Measurements from ENCODE around the gene ACO2. TPM values are rescaled to one million over a fixed set of nuclear protein-coding genes. Genes with fewer than 3 reads are reported as not detected.

Gene ACO2
- total RNA-seq, 2 experiments from 2014 or later: 103 to 105 TPM

GRCh38 chr22:41480397-41480735 is 11.4 kb downstream of the ACO2 start:
- no peaks in the 10 kb centered on the region for H3K27me3 Mint-ChIP-seq
- H3K4me1 Mint-ChIP-seq (ENCODE audit: low read depth): peaks cover 33% of the 10 kb centered on the region
- no peaks in the 10 kb centered on the region for H3K9me3 Mint-ChIP-seq
- no peak overlapping the region for H3K27ac Mint-ChIP-seq
- no peak overlapping the region for H3K4me3 Mint-ChIP-seq
- POLR2A ChIA-PET: no interaction called here
- no peak for DNase-seq
- H3K36me3 Mint-ChIP-seq: no peaks in the 10 kb centered on the region
- intact Hi-C loops (cut with micrococcal nuclease): no loop called here
- CTCF ChIA-PET: interaction anchor here (1.5 kb wide), 1 partner anchor 77 kb away, joined by 5 read pairs; no protein-coding TSS in a partner anchor

- CTCF ChIA-PET: interaction anchor here (1.2 to 1.5 kb wide), 3 partner anchors 51 to 78 kb away, joined by 4 to 5 read pairs (median 5); no protein-coding TSS in a partner anchor
- Mint-ChIP-seq H3K4me1 (ENCODE audit: low read depth) (peaks cover 36% of the 10 kb centered on the region), H3K4me3 (no peak overlapping the region), H3K36me3 (no peaks in the 10 kb centered on the region), H3K27me3 (no peaks in the 10 kb centered on the region), H3K9me3 (no peaks in the 10 kb centered on the region), H3K27ac (no peak overlapping the region)
- intact Hi-C loops (cut with micrococcal nuclease): no loop called here
- POLR2A ChIA-PET: no interaction called here
- no peak for DNase-seq
These were observed 12.4 kb downstream of the ACO2 start for GRCh38 chr22:41481131-41481830.

- H3K27ac Mint-ChIP-seq: no peak overlapping the region
- no peaks in the 10 kb centered on the region for H3K27me3 Mint-ChIP-seq
- no peaks in the 10 kb centered on the region for H3K9me3 Mint-ChIP-seq
- H3K4me1 Mint-ChIP-seq (ENCODE audit: low read depth): peaks cover 38% of the 10 kb centered on the region
- no peaks in the 10 kb centered on the region for H3K36me3 Mint-ChIP-seq
- H3K4me3 Mint-ChIP-seq: no peak overlapping the region
- intact Hi-C loops (cut with micrococcal nuclease): no loop called here
- no peak for DNase-seq
- CTCF ChIA-PET: interaction anchor here (1.2 to 1.5 kb wide), 2 partner anchors 51 to 78 kb away, joined by 4 to 5 read pairs; no protein-coding TSS in a partner anchor
- POLR2A ChIA-PET: interaction anchor here (0.6 kb wide), 1 partner anchor 14 kb away, joined by 3 read pairs; the partner anchor contains the start of gene PHF5A
These were observed 13.0 kb downstream of the ACO2 start for GRCh38 chr22:41481925-41482318.

- Mint-ChIP-seq H3K36me3 (no peaks in the 10 kb centered on the region), H3K27ac (no peak overlapping the region), H3K4me1 (ENCODE audit: low read depth) (peaks cover 42% of the 10 kb centered on the region), H3K9me3 (no peaks in the 10 kb centered on the region), H3K4me3 (no peak overlapping the region), H3K27me3 (no peaks in the 10 kb centered on the region)
- CTCF ChIA-PET: interaction anchor here (1.2 to 1.5 kb wide), 2 partner anchors 50 to 79 kb away, joined by 4 to 5 read pairs; no protein-coding TSS in a partner anchor
- DNase-seq: no peak
- POLR2A ChIA-PET: interaction anchor here (0.6 kb wide), 1 partner anchor 14 kb away, joined by 3 read pairs; the partner anchor contains the start of gene PHF5A
- intact Hi-C loops (cut with micrococcal nuclease): no loop called here
These were observed 13.5 kb downstream of the ACO2 start for GRCh38 chr22:41482319-41482935.

GRCh38 chr22:41485033-41485432 is 16.1 kb downstream of the ACO2 start:
- H3K36me3 Mint-ChIP-seq: no peaks in the 10 kb centered on the region
- intact Hi-C loops (cut with micrococcal nuclease): no loop called here

GRCh38 chr22:41487037-41487935 is 18.4 kb downstream of the ACO2 start:
- POLR2A ChIA-PET: interaction anchor here (0.5 to 0.6 kb wide), 2 partner anchors 10 to 175 kb away, joined by 3 read pairs; no protein-coding TSS in a partner anchor
- no peak overlapping the region for H3K4me3 Mint-ChIP-seq
- intact Hi-C loops (cut with micrococcal nuclease): no loop called here
- H3K36me3 Mint-ChIP-seq: no peaks in the 10 kb centered on the region
- CTCF ChIA-PET: interaction anchor here (1.0 kb wide), 1 partner anchor 84 kb away, joined by 5 read pairs; no protein-coding TSS in a partner anchor
- no peak for DNase-seq
- H3K27me3 Mint-ChIP-seq: no peaks in the 10 kb centered on the region
- no peak overlapping the region for H3K27ac Mint-ChIP-seq
- peaks cover 21% of the 10 kb centered on the region for H3K4me1 Mint-ChIP-seq (ENCODE audit: low read depth)
- no peaks in the 10 kb centered on the region for H3K9me3 Mint-ChIP-seq

More at GRCh38 chr22:41485033-41485432, 16.1 kb downstream of the ACO2 start:
- no peak overlapping the region for H3K4me3 Mint-ChIP-seq
- no peak overlapping the region for H3K27ac Mint-ChIP-seq
- no peak for DNase-seq
- no peaks in the 10 kb centered on the region for H3K9me3 Mint-ChIP-seq
- ChIA-PET POLR2A (interaction anchor here (0.6 kb wide), 1 partner anchor 82 kb away, joined by 3 read pairs; no protein-coding TSS in a partner anchor), CTCF (no interaction called here)
- H3K4me1 Mint-ChIP-seq (ENCODE audit: low read depth): peaks cover 35% of the 10 kb centered on the region
- H3K27me3 Mint-ChIP-seq: no peaks in the 10 kb centered on the region

- no peak for DNase-seq
- no peak overlapping the region for H3K27ac Mint-ChIP-seq
- no peaks in the 10 kb centered on the region for H3K9me3 Mint-ChIP-seq
- CTCF ChIA-PET: interaction anchor here (1.5 kb wide), 1 partner anchor 85 kb away, joined by 5 read pairs; no protein-coding TSS in a partner anchor
- H3K36me3 Mint-ChIP-seq: no peaks in the 10 kb centered on the region
- intact Hi-C loops (cut with micrococcal nuclease): no loop called here
- POLR2A ChIA-PET: interaction anchor here (0.6 kb wide), 1 partner anchor 11 kb away, joined by 5 read pairs; no protein-coding TSS in a partner anchor
- no peaks in the 10 kb centered on the region for H3K27me3 Mint-ChIP-seq
- peaks cover 15% of the 10 kb centered on the region for H3K4me1 Mint-ChIP-seq (ENCODE audit: low read depth)
- no peak overlapping the region for H3K4me3 Mint-ChIP-seq
These were observed 19.2 kb downstream of the ACO2 start for GRCh38 chr22:41488076-41488475.

- ChIA-PET CTCF (interaction anchor here (1.5 kb wide), 1 partner anchor 85 kb away, joined by 5 read pairs; no protein-coding TSS in a partner anchor), POLR2A (interaction anchor here (0.6 kb wide), 3 partner anchors 12 to 33 kb away, joined by 3 to 5 read pairs (median 4); no protein-coding TSS in a partner anchor)
- Mint-ChIP-seq H3K36me3 (no peaks in the 10 kb centered on the region), H3K9me3 (no peaks in the 10 kb centered on the region), H3K27me3 (no peaks in the 10 kb centered on the region), H3K4me1 (ENCODE audit: low read depth) (peaks cover 15% of the 10 kb centered on the region), H3K4me3 (no peak overlapping the region), H3K27ac (no peak overlapping the region)
- no peak for DNase-seq
- intact Hi-C loops (cut with micrococcal nuclease): no loop called here
These were observed 19.9 kb downstream of the ACO2 start for GRCh38 chr22:41488596-41489385.

- POLR2A ChIA-PET: no interaction called here
- no peak for DNase-seq
- no peak overlapping the region for H3K27ac Mint-ChIP-seq
- CTCF ChIA-PET: interaction anchor here (1.3 kb wide), 1 partner anchor 35 kb away, joined by 4 read pairs; no protein-coding TSS in a partner anchor
- H3K27me3 Mint-ChIP-seq: no peaks in the 10 kb centered on the region
- H3K4me1 Mint-ChIP-seq (ENCODE audit: low read depth): peaks cover 10% of the 10 kb centered on the region
- H3K4me3 Mint-ChIP-seq: no peak overlapping the region
- H3K9me3 Mint-ChIP-seq: no peaks in the 10 kb centered on the region
- intact Hi-C loops (cut with micrococcal nuclease): no loop called here
- H3K36me3 Mint-ChIP-seq: no peaks in the 10 kb centered on the region
These were observed 22.6 kb downstream of the ACO2 start for GRCh38 chr22:41491374-41492100.

- Mint-ChIP-seq H3K27ac (no peak overlapping the region), H3K27me3 (no peaks in the 10 kb centered on the region), H3K4me1 (ENCODE audit: low read depth) (no peaks in the 10 kb centered on the region), H3K4me3 (no peak overlapping the region), H3K36me3 (peaks cover 10% of the 10 kb centered on the region), H3K9me3 (no peaks in the 10 kb centered on the region)
- no peak for DNase-seq
- ChIA-PET POLR2A (interaction anchor here (0.6 kb wide), 1 partner anchor 52 kb away, joined by 3 read pairs; the partner anchor contains the start of gene TOB2), CTCF (interaction anchor here (0.7 to 4.9 kb wide), 3 partner anchors 96 to 154 kb away, joined by 3 to 68 read pairs (median 3); no protein-coding TSS in a partner anchor)
- intact Hi-C loops (cut with micrococcal nuclease): no loop called here
These were observed 29.5 kb downstream of the ACO2 start for GRCh38 chr22:41498303-41498835.
